Measurements from ENCODE around the gene GRIK4. TPM values are rescaled to one million over a fixed set of nuclear protein-coding genes. Genes with fewer than 3 reads are reported as not detected.

GRIK4 gene
- total and polyA plus RNA-seq, 2 of the 4 experiments (the other 2 are of a cell fraction) = 0.18 to 0.38 TPM

GRCh38 chr11:120747850-120748814 is 236.6 kb downstream of the GRIK4 start:
- no peak overlapping the region for H3K14ac ChIP-seq (replicated peaks; ENCODE audit: low read depth, low read length)
- no TSS peak for BruUV-seq (replicated peaks)
- ATAC-seq (ENCODE audit: low read depth) = no peak
- no peak overlapping the region for H2AK5ac ChIP-seq (ENCODE audit: low read depth, low read length)
- H3K9me3 ChIP-seq (ENCODE audit: control insufficient read depth, insufficient read depth, low read length) = no peaks in the 10 kb centered on the region
- intact Hi-C loops (cut with micrococcal nuclease) = no loop called here
- H4K91ac ChIP-seq (ENCODE audit: insufficient read depth, low read depth, low read length) = no peak overlapping the region
- no peak overlapping the region for H3K23ac ChIP-seq (ENCODE audit: low read depth, low read length)
- no peaks in the 10 kb centered on the region for H3K36me3 ChIP-seq (ENCODE audit: control insufficient read depth, insufficient read depth, low read length)
- H3K27ac ChIP-seq (ENCODE audit: insufficient read depth, low read length) = no peak overlapping the region
- H2AK9ac ChIP-seq (replicated peaks; ENCODE audit: low read depth, low read length, poor library complexity) = no peak overlapping the region
- POLR2A ChIA-PET (ENCODE audit: unreplicated experiment) = no interaction called here
- no peaks in the 10 kb centered on the region for H4K20me1 ChIP-seq (ENCODE audit: insufficient read depth, low read length)
- H3K4ac ChIP-seq (ENCODE audit: low read depth, low read length) = no peak overlapping the region
- H3K4me2 ChIP-seq (ENCODE audit: low read depth, low read length) = no peak overlapping the region
- H2BK5ac ChIP-seq (ENCODE audit: low read depth, low read length, poor library complexity, severe bottlenecking) = no peak overlapping the region
- no peaks in the 10 kb centered on the region for H3K4me1 ChIP-seq (ENCODE audit: control insufficient read depth, insufficient read depth, low read length)
- no peak overlapping the region for H2BK120ac ChIP-seq (ENCODE audit: low read depth, low read length)
- H3K9me1 ChIP-seq (ENCODE audit: insufficient read depth, low read length) = no peaks in the 10 kb centered on the region
- no peak overlapping the region for H4K8ac ChIP-seq (ENCODE audit: low read depth in 2 of 2, low read length in 2 of 2)
- H2AFZ ChIP-seq (replicated peaks; ENCODE audit: low read length, poor library complexity) = no peak overlapping the region
- H3K56ac ChIP-seq (ENCODE audit: extremely low read depth, insufficient read depth, low read length) = no peak overlapping the region
- H2BK20ac ChIP-seq (ENCODE audit: low read depth, low read length) = no peak overlapping the region
- dilution Hi-C loops (cut with HindIII; ENCODE audit: low sequenced_read_pairs, unreplicated experiment) = no loop called here
- no CpG with 5 or more reads among the region's 12 CpGs for WGBS, 2 experiments (ENCODE audit: extremely low coverage in 2 of 2, insufficient read length in 1 of 2)
- in situ Hi-C loops (cut with MboI; ENCODE audit: low sequenced_read_pairs) = no loop called here
- CTCF ChIA-PET = no interaction called here
- no peak overlapping the region for H4K5ac ChIP-seq (ENCODE audit: low read depth, low read length)
- TF ChIP-seq MAFK (IDR thresholded peaks at IDR 0.05; ENCODE audit: low read depth, low read length) = peak; percentile 32; the same call in 1 of the 2 replicates
- TF ChIP-seq, protein P1, sequence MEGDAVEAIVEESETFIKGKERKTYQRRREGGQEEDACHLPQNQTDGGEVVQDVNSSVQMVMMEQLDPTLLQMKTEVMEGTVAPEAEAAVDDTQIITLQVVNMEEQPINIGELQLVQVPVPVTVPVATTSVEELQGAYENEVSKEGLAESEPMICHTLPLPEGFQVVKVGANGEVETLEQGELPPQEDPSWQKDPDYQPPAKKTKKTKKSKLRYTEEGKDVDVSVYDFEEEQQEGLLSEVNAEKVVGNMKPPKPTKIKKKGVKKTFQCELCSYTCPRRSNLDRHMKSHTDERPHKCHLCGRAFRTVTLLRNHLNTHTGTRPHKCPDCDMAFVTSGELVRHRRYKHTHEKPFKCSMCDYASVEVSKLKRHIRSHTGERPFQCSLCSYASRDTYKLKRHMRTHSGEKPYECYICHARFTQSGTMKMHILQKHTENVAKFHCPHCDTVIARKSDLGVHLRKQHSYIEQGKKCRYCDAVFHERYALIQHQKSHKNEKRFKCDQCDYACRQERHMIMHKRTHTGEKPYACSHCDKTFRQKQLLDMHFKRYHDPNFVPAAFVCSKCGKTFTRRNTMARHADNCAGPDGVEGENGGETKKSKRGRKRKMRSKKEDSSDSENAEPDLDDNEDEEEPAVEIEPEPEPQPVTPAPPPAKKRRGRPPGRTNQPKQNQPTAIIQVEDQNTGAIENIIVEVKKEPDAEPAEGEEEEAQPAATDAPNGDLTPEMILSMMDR (conservative IDR thresholded peaks at IDR 0.05; ENCODE audit: low read depth, low read length) = no peak
- H3K9ac ChIP-seq (ENCODE audit: low read depth, low read length) = no peak overlapping the region
- no peak overlapping the region for H2BK15ac ChIP-seq (ENCODE audit: low read depth, low read length)
- no peak for DNase-seq
- H3K27me3 ChIP-seq (ENCODE audit: control insufficient read depth, insufficient read depth, low read length) = peaks cover 17% of the 10 kb centered on the region
- no peak overlapping the region for H3K18ac ChIP-seq (ENCODE audit: low read depth, low read length)
- no peak overlapping the region for H3K4me3 ChIP-seq (ENCODE audit: insufficient read depth, low read depth, low read length)
- H3K79me1 ChIP-seq (ENCODE audit: low read depth in 1 of 2, low read length in 2 of 2) = no peaks in the 10 kb centered on the region
